Cardiac fibroblast (primary cell): ENCODE data around the gene GTF2F1.

Source experiments
- DNase-seq, 2 donors: peaks; one replicate each; pipeline versions ENCODE4 v3.0.0 to v3.0.0-alpha.2; 2010; ENCODE audit warnings: low read depth in 2 of 2
- H3K4me3 ChIP-seq, 2 donors: replicated peaks in 1 of 2; 1 replicate in 1 of 2; 2 replicates in 1 of 2; pipeline ENCODE4 v1.5.1; 2011; ENCODE audit warnings: low read depth in 2 of 2, low read length in 2 of 2, mild to moderate bottlenecking in 2 of 2, moderate library complexity in 1 of 2
- CTCF ChIP-seq: IDR thresholded peaks from one replicate; pipeline ENCODE4 v1.5.1; 2011; ENCODE audit warnings: low read depth, mild to moderate bottlenecking, low read length, inconsistent platforms

Gene GTF2F1

GRCh38 chr19:6333439-6333838 lies 59.5 kb downstream of the GTF2F1 start, which contains the start of gene ACER1:
Gene ACER1, minus strand, starts transcription at chr19:6333612. Its CDS starts 61 bp downstream, at chr19:6333551.
- DNase-seq = no peak
- TF ChIP-seq CTCF = no peak
- H3K4me3 ChIP-seq = no peak within 1 kb of the TSS
